Ovary (tissue), 9 donors: ENCODE results near the gene PRDM15. TPM values are rescaled to one million over a fixed set of nuclear protein-coding genes. Genes with fewer than 3 reads are reported as not detected.
A peak's percentile ranks its signal among the peaks of the same experiment; 100 is the strongest.

Experiments
- DNase-seq, 5 donors: peaks; one replicate each; pipeline ENCODE4 v3.0.0-alpha.2; 2019 to 2020
- H3K27ac ChIP-seq, 2 donors: fragments of 200-600 bp; one replicate each; pipeline versions ENCODE4 v1.5.1 to v1.8.0; 2019 to 2022
- H3K27me3 ChIP-seq: fragments of 200-600 bp; one replicate; pipeline ENCODE4 v1.8.0; 2022
- H3K36me3 ChIP-seq: fragments of 200-600 bp; sonication (generic); one replicate; pipeline ENCODE4 v1.5.1; 2019
- H3K4me1 ChIP-seq: one replicate; pipeline ENCODE4 v1.8.1; 2013; ENCODE audit warnings: mild to moderate bottlenecking, moderate library complexity; ENCODE audit not compliant: insufficient read depth
- H3K4me3 ChIP-seq: fragments of 200-600 bp; sonication (generic); one replicate; pipeline ENCODE4 v1.5.1; 2017
- H3K9me3 ChIP-seq, 2 donors: fragments of 200-600 bp in 1 of 2; sonication (generic) in 1 of 2; one replicate each; pipeline versions ENCODE4 v1.5.1 to v1.8.1; 2013 to 2019; ENCODE audit warnings: mild to moderate bottlenecking in 1 of 2, moderate library complexity in 1 of 2
- CTCF ChIP-seq, 3 donors: fragments of 450-650 bp in 2 of 3; fragments of 200-600 bp in 1 of 3; IDR thresholded peaks; one replicate each; pipeline versions ENCODE4 v1.5.1 to v1.8.0; 2016 to 2022; ENCODE audit warnings: antibody characterized with exemption in 3 of 3, mild to moderate bottlenecking in 1 of 3
- EP300 ChIP-seq: sonication (generic); formaldehyde crosslinking; IDR thresholded peaks from one replicate; pipeline ENCODE4 v1.6.1; 2017; ENCODE audit warnings: antibody characterized with exemption
- POLR2A ChIP-seq: fragments of 450-650 bp; IDR thresholded peaks from one replicate; pipeline ENCODE4 v1.6.1; 2017; ENCODE audit warnings: antibody characterized with exemption, mild to moderate bottlenecking, moderate library complexity
- WGBS, 3 donors: extraction: QIAGEN DNeasy Blood & Tissue Kit in 1 of 3; methylation state at CpG; one replicate each; pipeline versions ENCODE4 v1.1.5 to v1.1.7; 2013 to 2017; 5-methylcytosine and 5-hydroxymethylcytosine counted together
- intact Hi-C, 4 donors: fragments of 100-400 bp; cut with DNase I; formaldehyde crosslinking; loops; one replicate each; pipeline versions ENCODE4 v1.11.0 to v1.15.1; 2022 to 2023
- polyA plus RNA-seq, 2 donors: library from polyadenylated mRNA; stranded (reverse); fragments of 200-250 nt in 1 of 2; fragments of 350-450 nt in 1 of 2; fragmentation: Illumina TruSeq in 1 of 2; extraction: RNeasy Lipid Tissue Mini Kit (QIAGEN cat#74804) in 1 of 2; gene quantifications; one replicate each; pipeline ENCODE4 v1.2.3, GENCODE V29; 2013 to 2014
- total RNA-seq, 7 donors: library from RNA; depleted of rRNA in 2 of 7; stranded (reverse); fragments of >200 nt in 2 of 7; fragmentation: NEBNext Ultra II Directional in 3 of 7; extraction: Animal tissue kit (Norgen Biotek cat#: 25700) in 3 of 7; gene quantifications; one replicate each; pipeline versions ENCODE4 v1.1.0 to v1.2.4, GENCODE V29; 2016 to 2023
- donor health status: DM: no; HTN: no; CAD: no; lungs with moderate emphysema.
- donor health status: DM: no; HTN: no; CAD: no.
- donor health status: Bipolar disorder and iron deficiency.
- donor health status: DM: yes; HTN: yes; CAD: no.
- donor health status: DM: no; HTN: no; CAD: no.
- donor health status: DM: yes; HTN: yes; CAD: no.

Gene PRDM15
- total and polyA plus RNA-seq, 9 donors: 2.0 to 10.9 (median 5.9) TPM

- H3K9me3 ChIP-seq: no peaks in the 10 kb centered on the region
- no peaks in the 10 kb centered on the region for H3K27me3 ChIP-seq
- no peaks in the 10 kb centered on the region for H3K36me3 ChIP-seq
- no peaks in the 10 kb centered on the region for H3K4me1 ChIP-seq
- H3K27ac ChIP-seq: no peak overlapping the region
- DNase-seq: no peak
- TF ChIP-seq EP300 (no peak), POLR2A (no peak), CTCF (IDR thresholded peaks at IDR 0.05) (no peak)
- no peak overlapping the region for H3K4me3 ChIP-seq
- 89 to 92% (median 90%) methylated on average over 19 of the region's 19 CpGs for WGBS, 3 donors
- intact Hi-C loops: loop anchor here in 3 of 4 donors (2.0 to 10.0 kb wide), 7 partner anchors 55 to 535 kb away; partner anchors contain the start of gene PRDM15 (in 1 of the 3)
Measured at GRCh38 chr21:41819856-41820281, 59.3 kb downstream of the PRDM15 start.

GRCh38 chr21:41819236-41819855 lies 59.8 kb downstream of the PRDM15 start:
- intact Hi-C loops: loop anchor here in 3 of 4 donors (2.0 to 10.0 kb wide), 7 partner anchors 55 to 535 kb away; partner anchors contain the start of gene PRDM15 (in 1 of the 3)
- no peak for DNase-seq
- H3K4me1 ChIP-seq: no peaks in the 10 kb centered on the region
- H3K36me3 ChIP-seq: no peaks in the 10 kb centered on the region
- WGBS, 3 donors: 91 to 95% (median 95%) methylated on average over 26 of the region's 26 CpGs
- H3K27me3 ChIP-seq: no peaks in the 10 kb centered on the region
- H3K9me3 ChIP-seq: no peaks in the 10 kb centered on the region
- no peak for TF ChIP-seq EP300
- no peak for TF ChIP-seq POLR2A
- no peak for TF ChIP-seq CTCF (IDR thresholded peaks at IDR 0.05)
- H3K4me3 ChIP-seq: no peak overlapping the region
- no peak overlapping the region for H3K27ac ChIP-seq

- DNase-seq: no peak
- Histone ChIP-seq H3K9me3 (no peaks in the 10 kb centered on the region), H3K4me3 (no peak overlapping the region), H3K4me1 (no peaks in the 10 kb centered on the region), H3K27me3 (no peaks in the 10 kb centered on the region), H3K36me3 (no peaks in the 10 kb centered on the region), H3K27ac (no peak overlapping the region)
- intact Hi-C loops: loop anchor here in 3 of 4 donors (2.0 to 10.0 kb wide), 7 partner anchors 57 to 533 kb away; partner anchors contain the start of gene PRDM15 (in 1 of the 3)
- TF ChIP-seq CTCF (IDR thresholded peaks at IDR 0.05) (no peak), POLR2A (no peak), EP300 (no peak)
- WGBS, 3 donors: 89 to 91% (median 91%) methylated on average over 24 of the region's 24 CpGs
Measured at GRCh38 chr21:41817877-41818855, 61.0 kb downstream of the PRDM15 start.

GRCh38 chr21:41817228-41817627 lies 61.9 kb downstream of the PRDM15 start:
- intact Hi-C loops: loop anchor here in 3 of 4 donors (5.0 to 10.0 kb wide), 6 partner anchors 58 to 532 kb away; partner anchors contain the start of gene PRDM15 (in 1 of the 3)
- no peak overlapping the region for H3K27ac ChIP-seq
- 6 to 11% (median 10%) methylated on average over 3 of the region's 3 CpGs for WGBS, 3 donors
- DNase-seq: peak; percentile 40 to 74 (median 58)
- no peaks in the 10 kb centered on the region for H3K9me3 ChIP-seq
- H3K4me3 ChIP-seq: no peak overlapping the region
- no peaks in the 10 kb centered on the region for H3K27me3 ChIP-seq
- TF ChIP-seq CTCF (IDR thresholded peaks at IDR 0.05): peak; percentile 42 to 47 (median 42)
- TF ChIP-seq EP300: no peak
- H3K36me3 ChIP-seq: no peaks in the 10 kb centered on the region
- H3K4me1 ChIP-seq: no peaks in the 10 kb centered on the region
